Measurements from ENCODE around the gene CPN2.

DNA sequence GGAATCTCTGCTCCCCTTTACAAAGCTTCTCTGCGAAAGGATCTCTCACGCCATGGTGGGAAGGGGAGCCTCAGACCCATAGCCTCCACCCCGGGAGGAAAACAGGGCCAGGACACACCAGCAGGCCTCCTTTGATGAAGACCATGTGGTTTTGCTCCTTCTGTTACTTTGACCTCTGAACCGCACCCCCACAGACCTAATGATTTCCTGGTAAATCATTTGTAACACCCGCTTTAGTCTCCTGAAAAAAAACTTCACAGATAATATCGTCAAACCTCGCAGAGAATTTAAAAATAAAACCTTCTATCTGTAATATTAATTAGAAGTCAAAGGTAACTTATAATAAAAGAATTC is 18.3 kb downstream of the CPN2 start:
- TF ChIP-seq FOXA1 (IDR thresholded peaks at IDR 0.05) (no peak), FOXA1 (CRISPR knock-in tag; IDR thresholded peaks at IDR 0.05) (no peak), NCOA5 (CRISPR knock-in tag; IDR thresholded peaks at IDR 0.05) (no peak), ZNF777 (CRISPR knock-in tag; IDR thresholded peaks at IDR 0.05) (no peak), MBD4 (IDR thresholded peaks at IDR 0.05; ENCODE audit: borderline replicate concordance, low read length) (peak; percentile 67; the same call in 1 of the 2 replicates), GLI4 (CRISPR knock-in tag; IDR thresholded peaks at IDR 0.05; ENCODE audit: borderline replicate concordance) (no peak), ZNF274 (CRISPR knock-in tag; IDR thresholded peaks at IDR 0.05) (no peak), MTF2 (CRISPR knock-in tag; IDR thresholded peaks at IDR 0.05; ENCODE audit: borderline replicate concordance) (no peak), NAIF1 (CRISPR knock-in tag; IDR thresholded peaks at IDR 0.05; ENCODE audit: borderline replicate concordance) (no peak), FOXK2 (IDR thresholded peaks at IDR 0.05) (no peak), ZNF660 (CRISPR knock-in tag; IDR thresholded peaks at IDR 0.05; ENCODE audit: borderline replicate concordance, low read depth) (no peak)
- TF ChIP-seq, protein P1, sequence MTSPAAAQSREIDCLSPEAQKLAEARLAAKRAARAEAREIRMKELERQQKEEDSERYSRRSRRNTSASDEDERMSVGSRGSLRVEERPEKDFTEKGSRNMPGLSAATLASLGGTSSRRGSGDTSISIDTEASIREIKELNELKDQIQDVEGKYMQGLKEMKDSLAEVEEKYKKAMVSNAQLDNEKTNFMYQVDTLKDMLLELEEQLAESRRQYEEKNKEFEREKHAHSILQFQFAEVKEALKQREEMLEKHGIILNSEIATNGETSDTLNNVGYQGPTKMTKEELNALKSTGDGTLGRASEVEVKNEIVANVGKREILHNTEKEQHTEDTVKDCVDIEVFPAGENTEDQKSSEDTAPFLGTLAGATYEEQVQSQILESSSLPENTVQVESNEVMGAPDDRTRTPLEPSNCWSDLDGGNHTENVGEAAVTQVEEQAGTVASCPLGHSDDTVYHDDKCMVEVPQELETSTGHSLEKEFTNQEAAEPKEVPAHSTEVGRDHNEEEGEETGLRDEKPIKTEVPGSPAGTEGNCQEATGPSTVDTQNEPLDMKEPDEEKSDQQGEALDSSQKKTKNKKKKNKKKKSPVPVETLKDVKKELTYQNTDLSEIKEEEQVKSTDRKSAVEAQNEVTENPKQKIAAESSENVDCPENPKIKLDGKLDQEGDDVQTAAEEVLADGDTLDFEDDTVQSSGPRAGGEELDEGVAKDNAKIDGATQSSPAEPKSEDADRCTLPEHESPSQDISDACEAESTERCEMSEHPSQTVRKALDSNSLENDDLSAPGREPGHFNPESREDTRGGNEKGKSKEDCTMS (CRISPR knock-in tag; conservative IDR thresholded peaks at IDR 0.05), result no peak
